Astrocyte (in vitro differentiated cells and primary cell): ENCODE data around the gene POLR2E. TPM values are rescaled to one million over a fixed set of nuclear protein-coding genes. Genes with fewer than 3 reads are reported as not detected.
"Not testable (repeated sequence)": the region's sequence is repeated elsewhere in the genome, so short reads cannot be mapped to it uniquely, and the experiment has no call there.

Experiments used
- DNase-seq: peaks from one replicate; pipeline ENCODE4 v3.0.0-alpha.2; 2010; ENCODE audit warnings: low read depth
- FAIRE-seq: peaks from 2 replicates; lab custom pipeline; 2011; peaks lifted over from hg19 to GRCh38; lab: Jason Lieb, UNC
- H2AFZ ChIP-seq: 2 replicates; pipeline ENCODE4 v1.6.0; 2012; ENCODE audit warnings: low read depth, low read length, inconsistent platforms
- H3K27ac ChIP-seq: 2 replicates; pipeline ENCODE4 v1.5.1; 2011; ENCODE audit warnings: low read depth, low read length, inconsistent platforms
- H3K27me3 ChIP-seq: 2 replicates; pipeline ENCODE4 v1.6.0; 2011; ENCODE audit warnings: low read length, inconsistent platforms; ENCODE audit not compliant: insufficient read depth
- H3K36me3 ChIP-seq: 2 replicates; pipeline ENCODE4 v1.5.1; 2011; ENCODE audit warnings: low read length, inconsistent platforms; ENCODE audit not compliant: insufficient read depth
- H3K4me1 ChIP-seq: 2 replicates; pipeline ENCODE4 v1.5.1; 2011; ENCODE audit warnings: low read length, inconsistent platforms; ENCODE audit not compliant: insufficient read depth
- H3K4me2 ChIP-seq: 2 replicates; pipeline ENCODE4 v1.6.0; 2012; ENCODE audit warnings: low read length, inconsistent platforms
- H3K4me3 ChIP-seq: 2 replicates; pipeline ENCODE4 v1.5.1; 2011; ENCODE audit warnings: low read depth, mild to moderate bottlenecking, low read length, inconsistent platforms; ENCODE audit not compliant: insufficient read depth
- H3K79me2 ChIP-seq: 2 replicates; pipeline ENCODE4 v1.6.0; 2012; ENCODE audit warnings: mild to moderate bottlenecking, low read length, inconsistent platforms; ENCODE audit not compliant: insufficient read depth
- H3K9ac ChIP-seq: 2 replicates; pipeline ENCODE4 v1.6.0; 2012; ENCODE audit warnings: mild to moderate bottlenecking, low read length, inconsistent platforms
- H3K9me3 ChIP-seq: 2 replicates; pipeline ENCODE4 v1.5.1; 2012; ENCODE audit warnings: low read depth, mild to moderate bottlenecking, low read length, inconsistent platforms; ENCODE audit not compliant: insufficient read depth
- H4K20me1 ChIP-seq: 2 replicates; pipeline ENCODE4 v1.6.0; 2012; ENCODE audit warnings: low read length, inconsistent platforms; ENCODE audit not compliant: insufficient read depth
- H3K27ac Mint-ChIP-seq: one replicate; pipeline ENCODE4 v1.8.0; 2021; ENCODE audit warnings: mild to moderate bottlenecking, mixed read lengths; ENCODE audit not compliant: unreplicated experiment
- H3K27me3 Mint-ChIP-seq: one replicate; pipeline ENCODE4 v1.8.0; 2021; ENCODE audit warnings: low read depth, mixed read lengths; ENCODE audit not compliant: unreplicated experiment
- H3K36me3 Mint-ChIP-seq: one replicate; pipeline ENCODE4 v1.8.0; 2021; ENCODE audit warnings: low read depth, mixed read lengths; ENCODE audit not compliant: unreplicated experiment
- H3K4me1 Mint-ChIP-seq: one replicate; pipeline ENCODE4 v1.8.0; 2021; ENCODE audit warnings: low read depth, mixed read lengths; ENCODE audit not compliant: unreplicated experiment
- H3K4me3 Mint-ChIP-seq: one replicate; pipeline ENCODE4 v1.8.0; 2021; ENCODE audit warnings: mild to moderate bottlenecking, moderate library complexity, mixed read lengths; ENCODE audit not compliant: unreplicated experiment
- H3K9me3 Mint-ChIP-seq: one replicate; pipeline ENCODE4 v1.8.0; 2021; ENCODE audit warnings: mild to moderate bottlenecking, mixed read lengths; ENCODE audit not compliant: unreplicated experiment
- EZH2 ChIP-seq: IDR thresholded peaks from 2 replicates; pipeline ENCODE4 v1.6.1; 2012; ENCODE audit warnings: mild to moderate bottlenecking, low read length, inconsistent platforms; ENCODE audit not compliant: insufficient read depth
- total RNA-seq: library from RNA; stranded (reverse); gene quantifications from 2 replicates; pipeline ENCODE4 v1.2.1, GENCODE V29; 2021
- TF ChIP-seq, protein P1 (sequence below): IDR thresholded peaks from 2 replicates; pipeline ENCODE4 v1.5.1; 2011; ENCODE audit warnings: low read depth, mild to moderate bottlenecking, inconsistent platforms, low read length, moderate library complexity; ENCODE audit not compliant: insufficient read depth

Gene POLR2E
- total RNA-seq, 1 donor from 2014 or later = 207 TPM

DNA sequence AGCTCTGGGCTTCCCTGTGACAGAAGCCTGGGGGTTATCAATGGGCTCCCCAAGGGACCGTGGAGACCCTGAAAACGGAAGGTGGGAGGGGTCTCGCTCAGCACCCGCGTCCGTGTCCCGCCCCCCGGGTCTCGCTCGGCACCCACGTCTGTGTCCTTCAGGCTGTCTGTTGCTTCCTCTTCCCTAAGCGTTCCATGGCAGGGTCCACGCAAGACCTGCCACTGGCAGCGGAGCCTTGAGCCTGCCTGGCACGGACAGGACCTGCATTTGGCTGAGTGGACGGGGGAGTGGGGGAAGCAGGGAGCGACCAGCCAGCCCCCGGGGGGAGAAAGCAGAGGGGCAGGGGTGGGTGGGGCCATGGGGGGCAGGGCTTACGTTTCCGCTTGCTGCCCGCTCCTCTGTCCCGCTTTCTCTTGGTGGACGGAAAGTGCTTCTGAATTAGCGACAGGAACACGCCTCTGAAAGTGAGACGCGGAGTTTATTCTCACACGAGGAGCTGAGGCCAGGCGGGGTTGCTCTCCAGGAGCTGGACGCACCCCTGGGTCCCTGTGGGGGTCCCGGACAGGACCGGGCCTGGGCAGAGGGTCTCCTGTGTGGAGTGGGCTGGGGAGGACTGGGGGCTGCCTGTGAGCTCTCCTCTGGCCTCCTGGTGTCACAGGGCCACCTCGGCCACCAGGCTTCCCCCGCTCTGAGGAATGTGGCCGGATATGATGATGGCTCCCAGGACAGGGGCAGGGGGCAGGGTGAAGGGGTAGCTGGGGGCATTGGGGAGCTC is 20.7 kb upstream of the POLR2E start:
- no peaks in the 10 kb centered on the region for H3K9me3 ChIP-seq
- no peak overlapping the region for H3K9ac ChIP-seq
- TF ChIP-seq, protein P1, sequence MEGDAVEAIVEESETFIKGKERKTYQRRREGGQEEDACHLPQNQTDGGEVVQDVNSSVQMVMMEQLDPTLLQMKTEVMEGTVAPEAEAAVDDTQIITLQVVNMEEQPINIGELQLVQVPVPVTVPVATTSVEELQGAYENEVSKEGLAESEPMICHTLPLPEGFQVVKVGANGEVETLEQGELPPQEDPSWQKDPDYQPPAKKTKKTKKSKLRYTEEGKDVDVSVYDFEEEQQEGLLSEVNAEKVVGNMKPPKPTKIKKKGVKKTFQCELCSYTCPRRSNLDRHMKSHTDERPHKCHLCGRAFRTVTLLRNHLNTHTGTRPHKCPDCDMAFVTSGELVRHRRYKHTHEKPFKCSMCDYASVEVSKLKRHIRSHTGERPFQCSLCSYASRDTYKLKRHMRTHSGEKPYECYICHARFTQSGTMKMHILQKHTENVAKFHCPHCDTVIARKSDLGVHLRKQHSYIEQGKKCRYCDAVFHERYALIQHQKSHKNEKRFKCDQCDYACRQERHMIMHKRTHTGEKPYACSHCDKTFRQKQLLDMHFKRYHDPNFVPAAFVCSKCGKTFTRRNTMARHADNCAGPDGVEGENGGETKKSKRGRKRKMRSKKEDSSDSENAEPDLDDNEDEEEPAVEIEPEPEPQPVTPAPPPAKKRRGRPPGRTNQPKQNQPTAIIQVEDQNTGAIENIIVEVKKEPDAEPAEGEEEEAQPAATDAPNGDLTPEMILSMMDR = no peak
- no peak for TF ChIP-seq EZH2
- H3K4me2 ChIP-seq = no peak overlapping the region
- H3K4me1 ChIP-seq = peaks cover 11% of the 10 kb centered on the region
- peaks cover 19% of the 10 kb centered on the region for H4K20me1 ChIP-seq
- no peaks in the 10 kb centered on the region for H3K27me3 ChIP-seq
- H3K27ac Mint-ChIP-seq = no peak overlapping the region
- peaks cover 4% of the 10 kb centered on the region for H3K36me3 Mint-ChIP-seq
- DNase-seq (no peak), FAIRE-seq (no peak)
- no peaks in the 10 kb centered on the region for H3K4me1 Mint-ChIP-seq
- H3K27me3 Mint-ChIP-seq = no peaks in the 10 kb centered on the region
- no peak overlapping the region for H2AFZ ChIP-seq
- H3K79me2 ChIP-seq = no peaks in the 10 kb centered on the region
- H3K4me3 ChIP-seq = no peak overlapping the region
- H3K27ac ChIP-seq = no peak overlapping the region
- no peaks in the 10 kb centered on the region for H3K9me3 Mint-ChIP-seq
- H3K36me3 ChIP-seq = no peaks in the 10 kb centered on the region
- H3K4me3 Mint-ChIP-seq = no peak overlapping the region

DNA sequence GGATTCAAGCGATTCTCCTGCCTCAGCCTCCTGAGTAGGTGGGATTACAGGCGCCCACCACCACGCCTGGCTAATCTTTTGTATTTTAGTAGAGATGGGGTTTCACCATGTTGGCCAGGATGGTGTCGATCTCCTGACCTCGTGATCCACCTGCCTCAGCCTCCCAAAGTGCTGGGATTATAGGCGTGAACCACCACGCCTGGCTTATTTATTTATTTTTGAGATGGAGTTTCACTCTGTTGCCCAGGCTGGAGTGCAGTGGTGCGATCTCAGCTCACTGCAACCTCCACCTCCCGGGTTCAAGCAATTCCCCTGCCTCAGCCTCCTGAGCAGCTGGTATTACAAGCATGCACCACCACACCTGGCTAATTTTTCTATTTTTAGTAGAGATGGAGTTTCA is 19.6 kb upstream of the POLR2E start:
- FAIRE-seq, H3K27me3 Mint-ChIP-seq, H3K9me3 ChIP-seq, DNase-seq, H3K27ac ChIP-seq, H3K27ac Mint-ChIP-seq, H3K36me3 ChIP-seq, H3K9me3 Mint-ChIP-seq, H3K4me3 ChIP-seq, H3K4me1 Mint-ChIP-seq, H3K9ac ChIP-seq, H3K36me3 Mint-ChIP-seq, H3K4me2 ChIP-seq, H3K27me3 ChIP-seq, H2AFZ ChIP-seq, H3K4me3 Mint-ChIP-seq, H3K79me2 ChIP-seq: not testable (repeated sequence)
- peaks cover 21% of the 10 kb centered on the region for H4K20me1 ChIP-seq
- H3K4me1 ChIP-seq = peaks cover 11% of the 10 kb centered on the region

DNA sequence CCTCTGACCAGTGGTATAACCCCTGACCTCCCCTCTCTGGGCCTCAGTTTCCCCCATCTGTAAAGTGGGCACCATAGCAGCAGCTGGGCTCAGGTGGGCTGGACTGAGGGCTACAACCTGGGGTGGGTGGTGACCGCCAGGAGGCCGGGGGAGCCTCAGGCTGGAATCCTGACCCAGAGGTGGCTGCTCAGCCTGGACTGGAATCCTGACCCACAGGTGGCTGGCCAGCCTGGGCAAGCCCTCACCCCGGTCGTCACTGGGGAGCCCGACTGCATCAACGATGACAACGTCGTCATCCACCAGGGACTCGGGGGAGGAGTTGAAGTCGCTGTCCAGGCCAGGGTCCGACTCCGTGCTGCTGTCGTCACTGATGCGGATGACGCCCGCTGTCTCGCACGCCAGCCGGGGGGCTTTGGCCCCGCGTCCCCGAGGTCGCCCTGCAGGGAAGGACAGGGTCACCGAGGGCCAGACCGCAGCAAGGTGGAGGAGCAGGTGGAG is 18.9 kb upstream of the POLR2E start:
- no peak overlapping the region for H3K4me3 ChIP-seq
- H3K9me3 ChIP-seq = no peaks in the 10 kb centered on the region
- H3K4me1 Mint-ChIP-seq = no peaks in the 10 kb centered on the region
- H3K4me2 ChIP-seq = peak overlapping the region; percentile 52
- no peak overlapping the region for H2AFZ ChIP-seq
- FAIRE-seq (no peak), DNase-seq (no peak)
- H4K20me1 ChIP-seq = peaks cover 16% of the 10 kb centered on the region
- H3K36me3 ChIP-seq = no peaks in the 10 kb centered on the region
- H3K79me2 ChIP-seq = no peaks in the 10 kb centered on the region
- H3K9ac ChIP-seq = peak overlapping the region; percentile 63
- H3K27me3 ChIP-seq = no peaks in the 10 kb centered on the region
- peaks cover 2% of the 10 kb centered on the region for H3K36me3 Mint-ChIP-seq
- peaks cover 11% of the 10 kb centered on the region for H3K4me1 ChIP-seq
- H3K9me3 Mint-ChIP-seq = no peaks in the 10 kb centered on the region
- TF ChIP-seq, protein P1 = no peak
- no peak for TF ChIP-seq EZH2
- no peak overlapping the region for H3K4me3 Mint-ChIP-seq
- H3K27ac ChIP-seq = no peak overlapping the region
- H3K27me3 Mint-ChIP-seq = no peaks in the 10 kb centered on the region
- no peak overlapping the region for H3K27ac Mint-ChIP-seq
